Fibroblast of mammary gland (primary cell): Measurements from ENCODE around the gene ITGAD.

ENCODE experiments used
- DNase-seq: peaks from one replicate; pipeline ENCODE4 v3.0.0-alpha.2; 2010; ENCODE audit warnings: low read depth
- H3K4me3 ChIP-seq: 2 replicates; pipeline ENCODE4 v1.5.1; 2011; ENCODE audit warnings: low read depth, mild to moderate bottlenecking, low read length, moderate library complexity; ENCODE audit not compliant: control insufficient read depth
- CTCF ChIP-seq: conservative IDR thresholded peaks from 2 replicates; pipeline ENCODE4 v1.5.1; 2011; ENCODE audit warnings: low read depth, low read length, inconsistent platforms; ENCODE audit not compliant: control insufficient read depth, insufficient read depth

ITGAD gene

GRCh38 chr16:31393056-31393455 lies at the start of gene ITGAD:
Gene ITGAD, plus strand, starts transcription at chr16:31393335. Its CDS starts 26 bp downstream, at chr16:31393361.
- DNase-seq, result no peak
- no peak for TF ChIP-seq CTCF

GRCh38 chr16:31344712-31345111 lies 48.4 kb upstream of the ITGAD start:
- DNase-seq, result no peak
- no peak for TF ChIP-seq CTCF
- no peak overlapping the region for H3K4me3 ChIP-seq

More at GRCh38 chr16:31393056-31393455, at the start of gene ITGAD:
- H3K4me3 ChIP-seq, result no peak within 1 kb of the TSS

- no peak for DNase-seq
Measured at GRCh38 chr16:31347445-31347844, 45.7 kb upstream of the ITGAD start.

GRCh38 chr16:31348579-31348978 lies 44.6 kb upstream of the ITGAD start:
- no peak overlapping the region for H3K4me3 ChIP-seq
- no peak for DNase-seq
- TF ChIP-seq CTCF, result no peak

More at GRCh38 chr16:31347445-31347844, 45.7 kb upstream of the ITGAD start:
- TF ChIP-seq CTCF, result no peak
- no peak overlapping the region for H3K4me3 ChIP-seq

GRCh38 chr16:31350275-31351005 lies 42.7 kb upstream of the ITGAD start:
- no peak for DNase-seq
- no peak for TF ChIP-seq CTCF
- H3K4me3 ChIP-seq, result no peak overlapping the region

- H3K4me3 ChIP-seq, result no peak overlapping the region
- no peak for DNase-seq
- no peak for TF ChIP-seq CTCF
Measured at GRCh38 chr16:31351246-31351941, 41.7 kb upstream of the ITGAD start.
